ENCODE data around the gene YES1. TPM values are rescaled to one million over a fixed set of nuclear protein-coding genes. Genes with fewer than 3 reads are reported as not detected.

Gene YES1
- total and polyA plus RNA-seq, 2 donors (not counting 3 experiments of a cell fraction or from before 2014, with no cell fraction given): 16.5 to 92.3 TPM

DNA sequence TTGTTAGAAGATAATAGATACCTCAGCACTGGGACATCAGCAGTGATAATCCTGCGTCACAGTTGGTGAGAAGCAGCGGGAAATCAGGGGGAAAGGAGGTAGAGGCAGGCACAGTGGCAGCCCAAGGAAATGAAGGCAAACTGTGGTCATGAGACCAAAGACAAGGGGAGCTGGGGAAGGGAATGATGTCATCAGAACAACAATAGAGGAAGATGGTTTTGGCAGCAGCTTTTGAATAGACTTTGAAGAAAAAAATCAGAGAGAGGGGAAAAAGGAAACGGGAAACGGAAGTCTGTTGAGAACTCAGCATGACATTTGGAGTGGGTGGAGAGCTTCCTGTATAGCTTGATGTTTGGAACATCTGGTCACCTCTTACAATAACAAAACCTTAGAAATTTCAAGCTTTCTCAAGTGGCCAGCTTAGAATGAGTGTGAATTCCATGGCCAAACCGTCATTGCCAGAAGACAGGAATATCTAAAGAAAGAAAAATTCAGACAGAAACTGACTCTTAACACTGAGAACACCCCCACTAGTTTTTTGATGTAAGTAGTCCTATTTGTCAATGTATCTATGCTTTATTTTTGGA lies 18.4 kb upstream of the YES1 start:
- no peaks in the 10 kb centered on the region for H3K9me3 ChIP-seq (replicated peaks; ENCODE audit: control insufficient read depth, insufficient read depth, low read length)
- H3K36me3 ChIP-seq (ENCODE audit: control insufficient read depth in 2 of 2, extremely low read depth in 1 of 2, insufficient read depth in 2 of 2, low read length in 2 of 2): no peaks in the 10 kb centered on the region
- no peaks in the 10 kb centered on the region for H4K20me1 ChIP-seq (replicated peaks; ENCODE audit: control insufficient read depth, extremely low read depth, insufficient read depth, low read length)
- peak overlapping the region; percentile 76 for H3K4me2 ChIP-seq (ENCODE audit: insufficient read depth, low read length)
- H3K79me2 ChIP-seq (ENCODE audit: control insufficient read depth, insufficient read depth, low read length): no peaks in the 10 kb centered on the region
- ChIA-PET CTCF (interaction anchor here (0.6 to 14.4 kb wide), 62 partner anchors 9 to 1717 kb away, joined by 3 to 652 read pairs (median 6); partner anchors contain the start of genes ENOSF1, TYMS and YES1), POLR2A (interaction anchor here (0.9 to 1.4 kb wide), 5 partner anchors 16 to 118 kb away, joined by 3 to 9 read pairs (median 5); partner anchors contain the start of genes ENOSF1 and YES1)
- H3K27me3 ChIP-seq (ENCODE audit: control insufficient read depth in 2 of 2, insufficient read depth in 2 of 2, low read length in 2 of 2): no peaks in the 10 kb centered on the region
- peak; percentile 96 for DNase-seq (ENCODE audit: low read depth, low spot score)
- peak overlapping the region; percentile 91 for H3K27ac ChIP-seq (ENCODE audit: insufficient read depth, low read depth, low read length)
- intact Hi-C loops (cut with micrococcal nuclease): loop anchor here (1.0 to 10.0 kb wide), 8 partner anchors 15 to 406 kb away; partner anchors contain the start of genes ENOSF1 and TYMS
- BruUV-seq (replicated peaks): no TSS peak
- peaks cover 16% of the 10 kb centered on the region for H3K4me1 ChIP-seq (ENCODE audit: control insufficient read depth, extremely low read depth, insufficient read depth, low read length)
- no peaks in the 10 kb centered on the region for H3K9me1 ChIP-seq (replicated peaks; ENCODE audit: control insufficient read depth, extremely low read depth, insufficient read depth, low read length)
- peak; percentile 96 for FAIRE-seq
- peak overlapping the region in 1 of 3 experiments; percentile 25 for H3K4me3 ChIP-seq (replicated peaks in 1 of 3; ENCODE audit: insufficient read depth in 1 of 3, low read depth in 1 of 3, low read length in 3 of 3)
- peak overlapping the region; percentile 55 for H2AFZ ChIP-seq (ENCODE audit: low read depth, low read length)
- dilution Hi-C loops (cut with MboI; ENCODE audit: extremely low pct_ligation_motif_present, low sequenced_read_pairs): loop anchor here (25.0 kb wide), 1 partner anchor 93 kb away; no protein-coding TSS in a partner anchor
- H3K9ac ChIP-seq (replicated peaks; ENCODE audit: extremely low read depth, insufficient read depth, low read length): peak overlapping the region; percentile 80
- peak; percentile 60 for TF ChIP-seq POLR2A (IDR thresholded peaks at IDR 0.05; ENCODE audit: low read depth, low read length)
- peak; percentile 75 for TF ChIP-seq GATA2 (IDR thresholded peaks at IDR 0.05; ENCODE audit: insufficient read depth, insufficient read length, low read depth, low read length)
- no peak for TF ChIP-seq MYC (IDR thresholded peaks at IDR 0.05; ENCODE audit: low read depth, low read length)
- TF ChIP-seq JUN (IDR thresholded peaks at IDR 0.05; ENCODE audit: borderline replicate concordance, insufficient read depth, insufficient read length, low read depth): peak; percentile 93
- peak; percentile 76 for TF ChIP-seq FOS (IDR thresholded peaks at IDR 0.05; ENCODE audit: borderline replicate concordance, insufficient read depth, low read length)
- TF ChIP-seq, protein P1, sequence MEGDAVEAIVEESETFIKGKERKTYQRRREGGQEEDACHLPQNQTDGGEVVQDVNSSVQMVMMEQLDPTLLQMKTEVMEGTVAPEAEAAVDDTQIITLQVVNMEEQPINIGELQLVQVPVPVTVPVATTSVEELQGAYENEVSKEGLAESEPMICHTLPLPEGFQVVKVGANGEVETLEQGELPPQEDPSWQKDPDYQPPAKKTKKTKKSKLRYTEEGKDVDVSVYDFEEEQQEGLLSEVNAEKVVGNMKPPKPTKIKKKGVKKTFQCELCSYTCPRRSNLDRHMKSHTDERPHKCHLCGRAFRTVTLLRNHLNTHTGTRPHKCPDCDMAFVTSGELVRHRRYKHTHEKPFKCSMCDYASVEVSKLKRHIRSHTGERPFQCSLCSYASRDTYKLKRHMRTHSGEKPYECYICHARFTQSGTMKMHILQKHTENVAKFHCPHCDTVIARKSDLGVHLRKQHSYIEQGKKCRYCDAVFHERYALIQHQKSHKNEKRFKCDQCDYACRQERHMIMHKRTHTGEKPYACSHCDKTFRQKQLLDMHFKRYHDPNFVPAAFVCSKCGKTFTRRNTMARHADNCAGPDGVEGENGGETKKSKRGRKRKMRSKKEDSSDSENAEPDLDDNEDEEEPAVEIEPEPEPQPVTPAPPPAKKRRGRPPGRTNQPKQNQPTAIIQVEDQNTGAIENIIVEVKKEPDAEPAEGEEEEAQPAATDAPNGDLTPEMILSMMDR (IDR thresholded peaks at IDR 0.05; ENCODE audit: extremely low read depth in 1 of 2, insufficient read depth in 1 of 2, low read depth in 1 of 2, low read length in 2 of 2): no peak
- no peak for TF ChIP-seq EZH2 (IDR thresholded peaks at IDR 0.05; ENCODE audit: borderline replicate concordance, low read depth, low read length, severe bottlenecking)
- TF ChIP-seq, protein P2, sequence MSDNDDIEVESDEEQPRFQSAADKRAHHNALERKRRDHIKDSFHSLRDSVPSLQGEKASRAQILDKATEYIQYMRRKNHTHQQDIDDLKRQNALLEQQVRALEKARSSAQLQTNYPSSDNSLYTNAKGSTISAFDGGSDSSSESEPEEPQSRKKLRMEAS (IDR thresholded peaks at IDR 0.05; ENCODE audit: insufficient read depth, insufficient read length): no peak
- peak; percentile 90 for TF ChIP-seq POLR2AphosphoS5 (IDR thresholded peaks at IDR 0.05; ENCODE audit: insufficient read depth, low read depth, low read length)

All from endothelial cell of umbilical vein (primary cell).